HEK293T (cell line): Measurements from ENCODE around the gene BDNF.
"Not testable (repeated sequence)": the region's sequence is repeated elsewhere in the genome, so short reads cannot be mapped to it uniquely, and the experiment has no call there.

ENCODE experiments used
- CTCF ChIA-PET: fragments of 350-600 bp; formaldehyde crosslinking; extraction: SDS; loops from one replicate; lab custom pipeline; 2021; ENCODE audit warnings: antibody characterized with exemption, inconsistent platforms; lab: Yijun Ruan, JAX
- POLR2A ChIA-PET: fragments of 350-600 bp; formaldehyde crosslinking; extraction: SDS; loops from one replicate; lab custom pipeline; 2020; ENCODE audit warnings: antibody characterized with exemption, inconsistent platforms; lab: Yijun Ruan, JAX
- DNase-seq: peaks from one replicate; pipeline ENCODE4 v3.0.0; 2012; ENCODE audit warnings: mixed read lengths; ENCODE audit errors: extremely low spot score
- ARNT ChIP-seq: fragments of 450-650 bp; IDR thresholded peaks from 2 replicates; pipeline ENCODE4 v1.6.1; 2017; ENCODE audit warnings: mild to moderate bottlenecking
- BHLHE40 ChIP-seq: fragments of 450-650 bp; IDR thresholded peaks from 2 replicates; pipeline ENCODE4 v1.6.1; 2016; ENCODE audit warnings: mild to moderate bottlenecking, moderate library complexity, borderline replicate concordance
- CTBP1 ChIP-seq: fragments of 450-650 bp; IDR thresholded peaks from 2 replicates; pipeline ENCODE4 v1.6.1; 2016; ENCODE audit warnings: borderline replicate concordance
- ELF4 ChIP-seq: fragments of 450-650 bp; IDR thresholded peaks from 2 replicates; pipeline ENCODE4 v1.6.1; 2017; ENCODE audit warnings: antibody characterized with exemption
- FOXA1 ChIP-seq: fragments of 450-650 bp; IDR thresholded peaks from 2 replicates; pipeline ENCODE4 v1.6.1; 2016; ENCODE audit warnings: mild to moderate bottlenecking
- FOXK2 ChIP-seq: fragments of 450-650 bp; IDR thresholded peaks from 2 replicates; pipeline ENCODE4 v1.6.1; 2016; ENCODE audit warnings: mild to moderate bottlenecking
- FOXM1 ChIP-seq: fragments of 450-650 bp; IDR thresholded peaks from 2 replicates; pipeline ENCODE4 v1.6.1; 2017; ENCODE audit warnings: mild to moderate bottlenecking, borderline replicate concordance
- HDGF ChIP-seq: fragments of 450-650 bp; IDR thresholded peaks from 2 replicates; pipeline ENCODE4 v1.6.1; 2017; ENCODE audit warnings: antibody characterized with exemption, borderline replicate concordance
- L3MBTL2 ChIP-seq: fragments of 450-650 bp; conservative IDR thresholded peaks from 2 replicates; pipeline ENCODE4 v1.6.1; 2016; ENCODE audit warnings: mild to moderate bottlenecking
- LEF1 ChIP-seq: fragments of 450-650 bp; IDR thresholded peaks from 2 replicates; pipeline ENCODE4 v1.6.1; 2017; ENCODE audit warnings: mild to moderate bottlenecking, borderline replicate concordance
- NFRKB ChIP-seq: fragments of 450-650 bp; IDR thresholded peaks from 2 replicates; pipeline ENCODE4 v1.6.1; 2016; ENCODE audit warnings: mild to moderate bottlenecking, moderate library complexity
- SP1 ChIP-seq: fragments of 450-650 bp; IDR thresholded peaks from 2 replicates; pipeline ENCODE4 v1.6.1; 2017
- SUZ12 ChIP-seq: fragments of 450-650 bp; IDR thresholded peaks from 2 replicates; pipeline ENCODE4 v1.6.1; 2016; ENCODE audit warnings: mild to moderate bottlenecking
- TARDBP ChIP-seq: fragments of 450-650 bp; IDR thresholded peaks from 2 replicates; pipeline ENCODE4 v1.6.1; 2016
- ZNF384 ChIP-seq: fragments of 450-650 bp; IDR thresholded peaks from 2 replicates; pipeline ENCODE4 v1.6.1; 2016
- TF ChIP-seq, protein P1 (sequence below): fragments of 450-650 bp; IDR thresholded peaks from 2 replicates; pipeline ENCODE4 v1.6.1; 2016

Gene BDNF

DNA sequence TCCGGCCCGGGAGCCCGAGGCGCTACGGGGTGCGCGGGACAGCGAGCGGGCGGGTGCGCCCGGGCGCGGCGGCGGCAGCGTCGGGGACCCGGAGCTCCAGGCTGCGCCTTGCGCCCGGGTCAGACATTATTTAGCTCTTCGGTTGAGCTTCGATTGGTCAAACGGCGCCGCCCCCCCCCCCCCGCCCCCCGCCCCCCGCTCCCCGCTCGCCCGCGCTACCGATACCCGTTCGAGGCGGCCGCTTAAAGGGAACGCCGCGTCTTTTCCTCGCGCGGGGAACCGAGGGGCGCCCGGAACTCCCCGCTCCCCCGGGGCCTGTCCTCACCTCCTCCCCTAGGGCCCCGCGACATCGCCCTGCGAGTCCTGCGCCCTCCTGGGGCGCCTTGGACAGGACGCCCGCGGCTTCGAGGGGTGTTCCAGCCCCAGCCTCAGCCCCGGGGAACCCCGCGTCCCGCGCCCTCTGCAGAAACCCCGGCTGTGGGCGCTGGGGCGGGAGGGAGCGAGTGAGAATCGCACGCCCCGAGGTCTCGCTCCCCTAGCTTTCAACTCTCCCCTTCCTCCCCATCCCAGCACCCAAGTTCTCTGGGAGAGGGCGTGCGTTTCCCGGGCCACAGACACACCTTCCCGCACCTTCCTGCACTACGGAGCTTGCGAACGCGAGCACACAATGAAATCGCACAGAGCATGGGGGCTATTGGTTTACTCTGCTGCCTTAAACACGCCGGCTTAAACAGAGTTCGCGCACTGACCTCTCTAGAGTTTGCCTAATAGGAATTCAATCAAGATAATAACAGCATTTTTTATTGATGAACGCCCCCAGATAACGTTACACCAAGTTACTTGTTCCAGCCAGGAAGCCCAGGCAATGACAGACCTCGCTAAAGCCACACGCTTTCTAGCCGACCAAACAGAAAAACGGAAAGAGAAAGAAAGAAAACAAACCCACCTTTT lies at the start of gene BDNF:
Gene BDNF (minus strand): TSS at position 105 of the 951 bp plus-strand sequence. CDS start 41,891 bp downstream, outside the sequence.
- POLR2A ChIA-PET: interaction anchor here (4.9 kb wide), 1 partner anchor 18 kb away, joined by 20 read pairs; no protein-coding TSS in a partner anchor
- peak; percentile 32 for DNase-seq
- no peak for TF ChIP-seq FOXK2
- TF ChIP-seq, protein P1, sequence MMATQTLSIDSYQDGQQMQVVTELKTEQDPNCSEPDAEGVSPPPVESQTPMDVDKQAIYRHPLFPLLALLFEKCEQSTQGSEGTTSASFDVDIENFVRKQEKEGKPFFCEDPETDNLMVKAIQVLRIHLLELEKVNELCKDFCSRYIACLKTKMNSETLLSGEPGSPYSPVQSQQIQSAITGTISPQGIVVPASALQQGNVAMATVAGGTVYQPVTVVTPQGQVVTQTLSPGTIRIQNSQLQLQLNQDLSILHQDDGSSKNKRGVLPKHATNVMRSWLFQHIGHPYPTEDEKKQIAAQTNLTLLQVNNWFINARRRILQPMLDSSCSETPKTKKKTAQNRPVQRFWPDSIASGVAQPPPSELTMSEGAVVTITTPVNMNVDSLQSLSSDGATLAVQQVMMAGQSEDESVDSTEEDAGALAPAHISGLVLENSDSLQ: no peak
- no peak for TF ChIP-seq ARNT
- TF ChIP-seq ZNF384: no peak
- no peak for TF ChIP-seq ELF4

DNA sequence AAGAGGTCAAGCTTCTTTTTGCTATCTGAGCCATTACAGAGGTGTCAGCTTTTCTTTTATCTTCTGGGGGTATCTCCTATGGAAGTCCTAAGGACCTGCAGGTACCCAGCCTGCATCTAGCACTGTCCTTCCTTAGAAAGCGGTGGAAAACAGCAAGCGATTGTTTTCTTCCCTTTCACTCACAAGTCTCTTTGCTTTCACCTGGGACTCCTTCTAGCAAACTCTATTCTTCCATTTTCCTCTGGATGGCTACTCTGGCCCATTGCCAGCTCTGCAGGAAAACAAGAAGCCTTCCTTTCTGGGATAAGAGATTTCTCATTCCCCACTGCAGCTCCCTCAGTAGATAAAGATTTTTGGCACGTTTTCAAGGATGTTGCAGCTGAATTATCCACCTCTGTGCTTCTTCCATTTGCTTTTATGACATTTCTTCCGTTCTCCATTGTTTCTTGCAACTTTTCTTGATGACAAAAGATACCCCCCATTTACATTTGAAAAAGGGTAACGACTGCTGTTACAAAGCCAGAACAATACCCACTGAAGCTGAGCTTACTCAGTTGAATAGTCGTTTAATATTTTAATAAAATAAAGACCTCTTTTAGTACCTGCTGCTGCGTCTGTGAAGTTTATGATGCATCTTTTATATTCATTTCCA lies 40.2 kb upstream of the BDNF start:
- POLR2A ChIA-PET: no interaction called here

More for the DNA sequence above, at the start of gene BDNF:
- CTCF ChIA-PET: interaction anchor here (0.8 to 3.8 kb wide), 4 partner anchors 17 to 1459 kb away, joined by 3 to 16 read pairs (median 6); no protein-coding TSS in a partner anchor

DNA sequence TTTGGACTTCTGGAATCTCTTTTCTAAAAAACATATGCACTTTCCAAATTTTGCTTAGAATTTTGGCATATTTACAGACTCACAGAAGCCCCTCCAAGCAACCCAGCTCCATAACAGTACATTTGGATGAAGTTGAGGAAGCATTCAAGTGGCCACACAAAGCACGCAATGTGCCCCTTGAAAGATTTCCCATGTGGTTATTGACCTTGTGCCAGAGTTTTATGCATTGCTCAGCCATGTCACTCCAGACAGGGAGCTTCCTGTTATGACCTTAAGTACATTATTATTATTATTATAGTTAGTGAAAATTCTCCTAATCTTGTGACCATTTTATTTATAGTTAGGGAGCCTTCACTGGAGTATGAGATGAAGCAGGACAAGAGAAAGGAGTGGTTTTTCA lies 35.0 kb upstream of the BDNF start:
- ChIA-PET CTCF (no interaction called here), POLR2A (interaction anchor here (1.1 kb wide), 1 partner anchor 16 kb away, joined by 4 read pairs; no protein-coding TSS in a partner anchor)
- TF ChIP-seq SP1: no peak
- no peak for TF ChIP-seq ZNF384
- no peak for TF ChIP-seq ARNT
- no peak for TF ChIP-seq FOXK2
- TF ChIP-seq L3MBTL2: no peak
- TF ChIP-seq ELF4: no peak
- TF ChIP-seq TARDBP: no peak
- no peak for DNase-seq

More for the DNA sequence above, 40.2 kb upstream of the BDNF start:
- CTCF ChIA-PET: no interaction called here
- DNase-seq: no peak
- TF ChIP-seq SUZ12 (no peak), L3MBTL2 (no peak), LEF1 (no peak), CTBP1 (no peak), BHLHE40 (no peak), NFRKB (no peak), TARDBP (no peak), FOXK2 (no peak), ARNT (no peak), FOXA1 (no peak)
- TF ChIP-seq, protein P1: no peak

DNA sequence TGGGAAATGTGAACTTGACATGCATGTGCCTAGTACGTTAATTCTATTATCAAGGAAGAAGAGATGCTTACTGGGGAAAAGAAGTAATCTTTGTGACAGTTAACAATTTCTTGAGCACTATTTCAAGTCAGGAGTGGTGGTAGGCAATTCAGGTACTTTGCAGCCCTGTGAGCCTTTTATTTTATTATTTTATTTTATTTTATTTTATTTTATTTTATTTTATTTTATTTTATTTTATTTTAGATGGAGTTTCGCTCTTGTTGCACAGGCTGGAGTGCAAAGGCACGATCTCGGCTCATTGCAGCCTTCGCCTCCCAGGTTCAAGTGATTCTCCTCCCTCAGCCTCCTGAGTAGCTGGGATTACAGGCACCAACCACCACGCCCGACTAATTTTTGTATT lies 31.5 kb upstream of the BDNF start:
- DNase-seq, CTCF ChIA-PET: not testable (repeated sequence)
- POLR2A ChIA-PET: interaction anchor here (1.4 kb wide), 1 partner anchor 13 kb away, joined by 4 read pairs; no protein-coding TSS in a partner anchor

DNA sequence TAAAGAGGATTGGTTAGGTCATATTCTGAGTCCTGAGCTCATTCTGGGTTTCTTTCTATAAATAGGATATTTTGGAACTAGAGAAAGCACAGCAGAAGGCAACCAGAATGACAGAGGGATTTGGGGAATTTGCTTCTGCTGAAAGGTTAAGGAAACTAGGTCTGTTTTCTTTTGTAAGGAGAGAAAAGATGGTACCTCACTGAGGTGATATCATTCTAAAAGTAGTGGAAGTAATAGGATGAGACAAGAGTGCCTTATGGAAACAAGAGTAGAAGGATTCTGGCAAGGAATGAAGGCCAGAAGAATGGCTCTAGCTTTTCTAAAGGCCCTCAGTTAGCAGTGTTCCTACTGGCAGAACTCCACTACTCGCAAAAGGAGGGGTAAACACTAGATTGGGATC lies 26.7 kb upstream of the BDNF start:
- POLR2A ChIA-PET: no interaction called here
- CTCF ChIA-PET: no interaction called here
- TF ChIP-seq ZNF384 (no peak), NFRKB (no peak), BHLHE40 (no peak), SUZ12 (no peak), LEF1 (no peak), FOXK2 (no peak), ELF4 (no peak), CTBP1 (no peak), TARDBP (no peak), SP1 (no peak), FOXA1 (no peak), L3MBTL2 (no peak), HDGF (no peak)
- TF ChIP-seq, protein P1: no peak
- no peak for DNase-seq

DNA sequence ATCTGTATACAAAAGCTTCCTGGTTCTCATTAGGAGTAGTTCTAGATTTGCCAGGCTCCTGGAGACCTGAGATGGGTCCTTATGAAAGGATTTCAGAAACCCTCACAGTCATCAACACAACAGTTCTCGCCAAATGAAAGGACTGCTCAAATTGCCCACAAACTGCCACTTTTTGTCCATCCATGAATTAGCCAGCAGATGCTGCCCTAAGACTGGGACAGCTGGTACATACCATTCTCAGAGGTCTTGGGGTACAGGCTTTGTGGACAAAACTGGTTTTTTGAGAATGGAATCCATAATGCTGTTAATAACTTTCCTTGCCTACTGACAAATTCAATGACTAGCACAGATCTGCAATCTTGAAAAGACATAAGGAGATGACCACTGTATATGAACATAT lies 23.4 kb upstream of the BDNF start:
- TF ChIP-seq FOXA1: no peak
- TF ChIP-seq LEF1: no peak
- TF ChIP-seq ZNF384: no peak
- no peak for TF ChIP-seq L3MBTL2
- no peak for TF ChIP-seq TARDBP
- TF ChIP-seq SP1: no peak
- TF ChIP-seq SUZ12: no peak
- no peak for TF ChIP-seq NFRKB
- no peak for TF ChIP-seq CTBP1
- TF ChIP-seq ARNT: no peak
- no peak for TF ChIP-seq ELF4
- no peak for TF ChIP-seq HDGF
- TF ChIP-seq BHLHE40: no peak
- no peak for TF ChIP-seq FOXK2
- TF ChIP-seq, protein P1: no peak
- TF ChIP-seq FOXM1: no peak
- ChIA-PET POLR2A (no interaction called here), CTCF (no interaction called here)
- DNase-seq: no peak
